BJ (cell line): Measurements from ENCODE around the gene RFX2. TPM values are rescaled to one million over a fixed set of nuclear protein-coding genes. Genes with fewer than 3 reads are reported as not detected.

Experiments used
- CTCF ChIA-PET: fragments of 350-600 bp; formaldehyde crosslinking; extraction: SDS; loops from one replicate; lab custom pipeline; 2021; ENCODE audit warnings: antibody characterized with exemption, inconsistent platforms; lab: Yijun Ruan, JAX
- POLR2A ChIA-PET: fragments of 300-600 bp; sonication (Branson Sonifier 250); formaldehyde crosslinking; extraction: SDS; loops from one replicate; lab custom pipeline; 2021; ENCODE audit warnings: antibody characterized with exemption; lab: Charles Lee
- DNase-seq: peaks from one replicate; pipeline ENCODE4 v3.0.0-alpha.2; 2011; ENCODE audit warnings: low read depth
- H3K27me3 ChIP-seq: 2 replicates; pipeline ENCODE4 v1.6.0; 2011; ENCODE audit warnings: low read length; ENCODE audit not compliant: control insufficient read depth, insufficient read depth
- H3K36me3 ChIP-seq: 2 replicates; pipeline ENCODE4 v1.5.1; 2011; ENCODE audit warnings: low read length; ENCODE audit not compliant: control insufficient read depth, insufficient read depth
- H3K4me3 ChIP-seq: 2 replicates; pipeline ENCODE4 v1.5.1; 2011; ENCODE audit warnings: low read depth, mild to moderate bottlenecking, control low read depth, low read length
- polyA plus RNA-seq: library from polyadenylated mRNA; depleted of rRNA; stranded (reverse); fragments of >200 nt; gene quantifications from 2 replicates; pipeline ENCODE4 v1.2.3, GENCODE V29; 2011
- TF ChIP-seq, protein P1 (sequence below): IDR thresholded peaks from 2 replicates; pipeline ENCODE4 v1.5.1; 2011; ENCODE audit warnings: low read depth, mild to moderate bottlenecking, control low read depth, inconsistent platforms, low read length, moderate library complexity; ENCODE audit not compliant: insufficient read depth

The RFX2 gene
- polyA plus RNA-seq, 1 experiment, result 5.7 TPM

DNA sequence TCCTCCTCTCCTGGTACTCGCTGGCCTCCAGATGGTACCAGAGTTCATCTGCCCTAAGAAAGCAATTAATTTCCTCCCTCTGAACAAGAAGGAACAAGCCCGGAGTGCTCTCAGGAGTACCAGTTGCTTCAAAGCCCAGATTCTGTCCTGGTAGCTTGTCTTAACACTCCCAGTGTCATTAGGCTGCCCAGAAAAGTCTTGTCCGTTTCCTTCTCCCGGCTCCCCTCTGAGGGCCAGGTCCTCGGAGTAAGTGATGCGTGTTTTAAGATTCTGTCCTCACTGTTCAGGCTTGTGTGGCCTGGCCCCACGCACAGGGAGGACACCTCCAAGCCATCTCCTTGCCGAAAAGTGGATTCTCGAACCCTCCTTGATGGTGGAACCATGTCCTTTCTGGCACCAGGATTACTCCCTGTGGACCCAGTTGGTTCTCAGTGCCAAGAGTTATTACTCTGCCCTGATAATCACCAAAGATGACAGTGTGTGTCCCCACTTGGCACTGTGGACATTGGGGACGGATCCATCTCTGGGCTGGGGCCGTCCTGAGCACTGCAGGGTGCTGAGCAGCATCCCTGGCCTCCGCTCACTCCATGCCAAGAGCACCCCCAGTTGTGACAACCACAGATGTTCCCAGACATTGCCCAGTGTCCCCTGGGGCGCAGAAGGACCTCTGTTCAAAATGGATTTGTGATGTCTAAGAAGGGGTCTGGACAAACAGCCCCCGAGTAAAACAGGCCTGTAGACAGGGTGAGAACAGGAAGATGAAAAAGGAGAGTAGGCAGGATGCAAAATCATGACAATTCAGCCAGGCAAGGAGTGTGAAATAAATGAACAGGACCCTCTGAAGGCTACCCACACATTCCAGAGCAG, 52.4 kb downstream of the RFX2 start:
- no peak overlapping the region for H3K4me3 ChIP-seq
- TF ChIP-seq, protein P1, sequence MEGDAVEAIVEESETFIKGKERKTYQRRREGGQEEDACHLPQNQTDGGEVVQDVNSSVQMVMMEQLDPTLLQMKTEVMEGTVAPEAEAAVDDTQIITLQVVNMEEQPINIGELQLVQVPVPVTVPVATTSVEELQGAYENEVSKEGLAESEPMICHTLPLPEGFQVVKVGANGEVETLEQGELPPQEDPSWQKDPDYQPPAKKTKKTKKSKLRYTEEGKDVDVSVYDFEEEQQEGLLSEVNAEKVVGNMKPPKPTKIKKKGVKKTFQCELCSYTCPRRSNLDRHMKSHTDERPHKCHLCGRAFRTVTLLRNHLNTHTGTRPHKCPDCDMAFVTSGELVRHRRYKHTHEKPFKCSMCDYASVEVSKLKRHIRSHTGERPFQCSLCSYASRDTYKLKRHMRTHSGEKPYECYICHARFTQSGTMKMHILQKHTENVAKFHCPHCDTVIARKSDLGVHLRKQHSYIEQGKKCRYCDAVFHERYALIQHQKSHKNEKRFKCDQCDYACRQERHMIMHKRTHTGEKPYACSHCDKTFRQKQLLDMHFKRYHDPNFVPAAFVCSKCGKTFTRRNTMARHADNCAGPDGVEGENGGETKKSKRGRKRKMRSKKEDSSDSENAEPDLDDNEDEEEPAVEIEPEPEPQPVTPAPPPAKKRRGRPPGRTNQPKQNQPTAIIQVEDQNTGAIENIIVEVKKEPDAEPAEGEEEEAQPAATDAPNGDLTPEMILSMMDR, result no peak
- H3K36me3 ChIP-seq, result no peaks in the 10 kb centered on the region
- DNase-seq, result no peak
- H3K27me3 ChIP-seq, result no peaks in the 10 kb centered on the region
- POLR2A ChIA-PET, result interaction anchor here (0.6 to 0.8 kb wide), 2 partner anchors 10 to 30 kb away, joined by 3 to 29 read pairs; no protein-coding TSS in a partner anchor
- CTCF ChIA-PET, result interaction anchor here (1.2 to 2.0 kb wide), 4 partner anchors 10 to 68 kb away, joined by 3 to 17 read pairs (median 6); no protein-coding TSS in a partner anchor

DNA sequence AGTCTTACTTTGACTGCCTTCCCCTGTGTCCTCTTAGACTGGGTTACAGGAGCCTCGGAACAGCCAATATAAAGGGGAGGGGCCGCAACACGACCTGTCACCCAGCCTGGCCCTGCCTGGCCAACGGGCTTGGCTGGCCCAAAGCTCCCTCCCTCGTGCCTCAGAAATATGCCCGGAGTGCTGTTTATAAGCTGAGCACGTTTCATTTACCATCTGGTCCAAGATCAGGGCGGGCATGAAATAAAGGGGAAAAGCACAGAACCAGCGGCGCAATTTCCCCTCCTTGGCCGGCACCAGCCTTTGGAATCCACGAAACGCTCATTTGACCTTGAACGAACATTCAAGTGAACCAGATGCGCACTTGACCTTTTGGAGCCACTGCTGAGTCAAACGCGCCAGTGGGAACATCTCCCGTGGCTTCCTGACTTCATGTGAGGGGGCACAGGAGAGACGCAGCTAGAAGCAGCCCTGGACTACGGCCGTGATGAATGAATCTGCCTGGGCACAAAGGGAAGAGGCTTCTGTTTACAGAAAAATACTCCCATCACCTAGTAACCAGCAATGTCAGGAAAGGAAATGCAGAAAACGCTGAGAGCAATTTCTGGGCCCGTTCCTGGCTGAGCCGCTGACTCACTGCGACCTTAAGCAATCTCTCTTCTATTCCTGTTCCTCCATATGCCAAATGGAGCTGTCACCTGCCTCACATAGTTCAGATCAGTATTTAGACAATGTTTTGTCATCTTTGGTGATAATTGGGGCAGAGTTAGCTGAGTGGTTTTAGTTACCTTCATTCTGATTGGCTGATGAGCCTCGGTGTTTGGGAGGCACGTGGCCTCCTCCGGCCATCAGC, 53.3 kb downstream of the RFX2 start:
- ChIA-PET POLR2A (interaction anchor here (0.6 to 0.8 kb wide), 2 partner anchors 11 to 31 kb away, joined by 3 to 29 read pairs; no protein-coding TSS in a partner anchor), CTCF (interaction anchor here (1.2 to 2.0 kb wide), 4 partner anchors 9 to 69 kb away, joined by 3 to 17 read pairs (median 6); no protein-coding TSS in a partner anchor)
- peak; percentile 95 for DNase-seq
- Histone ChIP-seq H3K4me3 (no peak overlapping the region), H3K36me3 (no peaks in the 10 kb centered on the region), H3K27me3 (no peaks in the 10 kb centered on the region)
- TF ChIP-seq, protein P1, result no peak

DNA sequence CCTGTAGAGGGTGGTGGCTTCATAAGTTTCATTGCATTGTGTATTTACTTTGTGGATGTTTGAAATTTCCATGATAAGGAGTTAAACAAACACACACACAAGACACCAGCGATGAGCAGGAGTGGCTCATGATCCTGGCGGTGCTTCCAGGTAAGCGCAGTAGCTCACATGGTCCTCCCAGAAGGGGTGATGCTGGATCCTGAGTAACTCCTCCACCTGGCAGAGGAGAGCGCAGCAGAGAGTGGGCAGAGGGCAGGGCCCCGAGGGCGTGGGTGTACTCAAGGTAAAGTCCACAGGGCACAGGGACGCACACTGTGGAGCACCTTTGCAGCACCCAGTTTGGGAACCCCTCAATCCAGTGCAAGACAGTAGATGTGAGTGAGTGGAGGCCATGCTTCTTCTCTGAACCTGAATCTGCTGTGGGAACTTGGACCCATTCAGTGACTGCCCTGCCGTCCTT, 54.0 kb downstream of the RFX2 start:
- CTCF ChIA-PET, result interaction anchor here (1.2 to 7.0 kb wide), 4 partner anchors 8 to 69 kb away, joined by 3 to 94 read pairs (median 6); no protein-coding TSS in a partner anchor
- Histone ChIP-seq H3K36me3 (no peaks in the 10 kb centered on the region), H3K4me3 (no peak overlapping the region), H3K27me3 (no peaks in the 10 kb centered on the region)
- no peak for DNase-seq
- TF ChIP-seq, protein P1, result no peak
- POLR2A ChIA-PET, result no interaction called here

DNA sequence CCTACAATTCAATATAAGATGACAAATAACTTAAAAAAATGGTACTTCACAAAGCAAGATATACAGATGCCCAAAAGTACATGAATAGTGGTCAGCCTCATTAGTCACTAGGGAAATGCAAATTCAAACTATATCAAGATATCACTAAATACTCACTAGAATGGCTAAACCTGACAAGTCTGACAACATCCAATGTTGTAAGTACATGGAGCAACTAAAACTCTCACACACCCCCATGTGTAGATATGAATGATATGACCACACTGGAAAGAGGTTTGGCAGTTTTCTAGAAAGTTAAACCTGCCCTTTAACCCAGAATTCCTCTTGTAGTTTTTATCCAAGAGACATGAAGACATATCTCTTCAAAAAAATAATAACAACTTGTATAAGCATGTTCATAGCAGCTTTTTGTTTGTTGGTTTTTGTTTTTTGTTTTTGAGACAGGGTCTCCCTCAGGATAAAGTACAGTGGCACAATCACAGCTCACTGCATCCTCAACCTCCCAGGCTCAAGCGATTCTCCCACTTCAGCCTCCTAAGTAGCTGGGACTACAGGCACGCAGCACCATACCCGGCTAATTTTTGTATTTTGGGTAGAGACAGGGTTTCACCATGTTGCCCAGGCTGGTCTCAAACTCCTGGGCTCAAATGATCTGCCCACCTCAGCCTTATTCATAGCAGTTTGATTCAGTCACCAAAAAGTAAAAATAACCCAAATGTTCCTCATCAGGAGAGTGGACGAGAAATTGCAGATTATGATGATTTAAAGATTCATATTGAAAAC, 55.1 kb downstream of the RFX2 start:
- ChIA-PET POLR2A (no interaction called here), CTCF (interaction anchor here (0.9 to 7.0 kb wide), 2 partner anchors 68 to 70 kb away, joined by 4 to 94 read pairs; no protein-coding TSS in a partner anchor)
- TF ChIP-seq, protein P1, result no peak

More for the DNA sequence above, 55.1 kb downstream of the RFX2 start:
- Histone ChIP-seq H3K27me3 (no peaks in the 10 kb centered on the region), H3K36me3 (no peaks in the 10 kb centered on the region), H3K4me3 (no peak overlapping the region)
- no peak for DNase-seq
